Measurements from ENCODE around the gene UMAD1.

The UMAD1 gene

GRCh38 chr7:7914547-7914946, 274.0 kb downstream of the UMAD1 start:
- H3K36me3 ChIP-seq (replicated peaks; ENCODE audit: insufficient read depth, low read length) = no peaks in the 10 kb centered on the region
- peaks cover 19% of the 10 kb centered on the region for H3K4me1 ChIP-seq (ENCODE audit: low read length)
- no peak overlapping the region for H3K4me2 ChIP-seq (ENCODE audit: low read depth, low read length)
- no peak overlapping the region for H2AFZ ChIP-seq (ENCODE audit: low read length)
- no peaks in the 10 kb centered on the region for H3K9me2 ChIP-seq (replicated peaks; ENCODE audit: insufficient read depth, low read length)
- DNase-seq = no peak
- 0 out of 2 replicates have a peak, but pooled peaks cover under 1% of the 10 kb centered on the region for H3F3A ChIP-seq (ENCODE audit: insufficient read depth, low read length)
- H4K20me1 ChIP-seq (ENCODE audit: insufficient read depth, low read length) = no peaks in the 10 kb centered on the region
- TF ChIP-seq CTCF (IDR thresholded peaks at IDR 0.05; ENCODE audit: low read length) = no peak
- no peak for TF ChIP-seq EZH2phosphoT487 (IDR thresholded peaks at IDR 0.05; ENCODE audit: low read length)
- H3K27ac ChIP-seq (ENCODE audit: low read length) = no peak overlapping the region
- H3K9me3 ChIP-seq (replicated peaks; ENCODE audit: insufficient read depth, low read length) = no peaks in the 10 kb centered on the region
- H3K9ac ChIP-seq (ENCODE audit: low read length) = no peak overlapping the region
- H3K79me2 ChIP-seq (ENCODE audit: low read length) = no peaks in the 10 kb centered on the region
- H3K4me3 ChIP-seq (ENCODE audit: low read length) = no peak overlapping the region
- H3K27me3 ChIP-seq (replicated peaks; ENCODE audit: insufficient read depth, low read length) = no peaks in the 10 kb centered on the region

DNA sequence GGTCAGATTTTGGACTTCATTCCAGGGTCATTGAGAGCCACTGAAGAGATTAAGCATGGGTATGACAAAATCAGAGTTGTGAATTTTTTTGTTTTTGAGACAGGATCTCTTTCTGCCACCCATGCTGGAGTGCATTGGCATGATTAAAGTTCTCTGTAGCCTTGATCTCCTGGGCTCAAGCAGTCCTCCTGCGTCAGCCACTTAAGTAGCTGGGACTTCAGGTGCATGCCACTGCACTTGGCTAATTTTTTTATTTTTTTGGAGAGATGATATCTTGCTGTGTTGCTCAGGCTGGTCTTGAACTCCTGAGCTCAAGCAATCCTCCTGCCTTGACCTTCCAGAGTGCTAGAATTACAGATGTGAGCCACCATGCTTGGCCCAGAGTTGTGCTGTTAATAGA, 275.5 kb downstream of the UMAD1 start:
- H3K4me2 ChIP-seq (ENCODE audit: low read depth, low read length) = no peak overlapping the region
- no peak for DNase-seq
- TF ChIP-seq EZH2 (optimal IDR thresholded peaks at IDR 0.05; ENCODE audit: low read depth, low read length) = no peak
- TF ChIP-seq CTCF (IDR thresholded peaks at IDR 0.05; ENCODE audit: low read length) = no peak
- no peaks in the 10 kb centered on the region for H3K9me2 ChIP-seq (replicated peaks; ENCODE audit: insufficient read depth, low read length)
- H3K36me3 ChIP-seq (replicated peaks; ENCODE audit: insufficient read depth, low read length) = no peaks in the 10 kb centered on the region
- peaks cover 12% of the 10 kb centered on the region for H3F3A ChIP-seq (ENCODE audit: insufficient read depth, low read length)
- H3K9ac ChIP-seq (ENCODE audit: low read length) = no peak overlapping the region
- no peak overlapping the region for H2AFZ ChIP-seq (ENCODE audit: low read length)
- no peak overlapping the region for H3K4me3 ChIP-seq (ENCODE audit: low read length)
- no peaks in the 10 kb centered on the region for H3K27me3 ChIP-seq (replicated peaks; ENCODE audit: insufficient read depth, low read length)
- H3K79me2 ChIP-seq (ENCODE audit: low read length) = no peaks in the 10 kb centered on the region
- no peaks in the 10 kb centered on the region for H3K9me3 ChIP-seq (replicated peaks; ENCODE audit: insufficient read depth, low read length)
- H3K27ac ChIP-seq (ENCODE audit: low read length) = no peak overlapping the region
- H3K4me1 ChIP-seq (ENCODE audit: low read length) = peaks cover 24% of the 10 kb centered on the region
- no peaks in the 10 kb centered on the region for H4K20me1 ChIP-seq (ENCODE audit: insufficient read depth, low read length)

GRCh38 chr7:7917593-7917992, 277.0 kb downstream of the UMAD1 start:
- Histone ChIP-seq H3K9me2 (replicated peaks; ENCODE audit: insufficient read depth, low read length) (no peaks in the 10 kb centered on the region), H3K4me1 (ENCODE audit: low read length) (peaks cover 40% of the 10 kb centered on the region), H3K79me2 (ENCODE audit: low read length) (no peaks in the 10 kb centered on the region), H2AFZ (ENCODE audit: low read length) (no peak overlapping the region), H3K4me2 (ENCODE audit: low read depth, low read length) (no peak overlapping the region), H4K20me1 (ENCODE audit: insufficient read depth, low read length) (no peaks in the 10 kb centered on the region), H3K9me3 (replicated peaks; ENCODE audit: insufficient read depth, low read length) (no peaks in the 10 kb centered on the region), H3K4me3 (ENCODE audit: low read length) (no peak overlapping the region), H3K36me3 (replicated peaks; ENCODE audit: insufficient read depth, low read length) (no peaks in the 10 kb centered on the region), H3F3A (ENCODE audit: insufficient read depth, low read length) (peaks cover 24% of the 10 kb centered on the region), H3K27ac (ENCODE audit: low read length) (no peak overlapping the region), H3K27me3 (replicated peaks; ENCODE audit: insufficient read depth, low read length) (no peaks in the 10 kb centered on the region), H3K9ac (ENCODE audit: low read length) (no peak overlapping the region)
- DNase-seq = no peak
- TF ChIP-seq EZH2phosphoT487 (IDR thresholded peaks at IDR 0.05; ENCODE audit: low read length) = no peak
- TF ChIP-seq CTCF (IDR thresholded peaks at IDR 0.05; ENCODE audit: low read length) = no peak
- TF ChIP-seq EZH2 (optimal IDR thresholded peaks at IDR 0.05; ENCODE audit: low read depth, low read length) = no peak

Measured in MM.1S (cell line).